NCI-H460 (cell line): ENCODE data around the gene FAT1. TPM values are rescaled to one million over a fixed set of nuclear protein-coding genes. Genes with fewer than 3 reads are reported as not detected.
A peak's percentile ranks its signal among the peaks of the same experiment; 100 is the strongest.

Experiments
- DNase-seq: peaks from one replicate; pipeline ENCODE4 v3.0.0-alpha.2; 2016; ENCODE audit warnings: low read depth; ENCODE audit errors: extremely low read depth
- total RNA-seq: library from RNA; depleted of rRNA; stranded (reverse); fragments of >200 nt; shearing (Covaris generic); gene quantifications from 2 replicates; pipeline ENCODE4 v1.2.3, GENCODE V29; 2014

The FAT1 gene
- total RNA-seq, 1 experiment from 2014 or later, result 83.1 TPM

DNA sequence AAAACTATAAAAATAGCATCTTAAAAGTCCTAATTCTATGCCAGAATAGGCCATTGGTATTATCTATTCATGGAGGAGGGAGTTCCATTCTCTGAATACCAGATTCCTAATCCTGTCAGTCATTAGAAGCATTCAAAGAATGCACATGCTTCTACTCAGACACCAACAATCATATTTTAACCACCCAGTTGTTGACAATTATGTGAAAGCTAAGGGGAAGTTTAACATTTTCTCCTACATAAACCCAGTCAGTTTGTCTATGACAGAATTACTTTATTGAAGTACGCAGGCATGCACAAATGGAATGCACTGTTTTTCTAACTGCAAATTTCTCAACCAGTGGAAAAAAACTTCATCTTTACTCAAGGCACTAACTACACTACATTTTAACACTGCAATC is 98.7 kb downstream of the FAT1 start:
- DNase-seq, result no peak

DNA sequence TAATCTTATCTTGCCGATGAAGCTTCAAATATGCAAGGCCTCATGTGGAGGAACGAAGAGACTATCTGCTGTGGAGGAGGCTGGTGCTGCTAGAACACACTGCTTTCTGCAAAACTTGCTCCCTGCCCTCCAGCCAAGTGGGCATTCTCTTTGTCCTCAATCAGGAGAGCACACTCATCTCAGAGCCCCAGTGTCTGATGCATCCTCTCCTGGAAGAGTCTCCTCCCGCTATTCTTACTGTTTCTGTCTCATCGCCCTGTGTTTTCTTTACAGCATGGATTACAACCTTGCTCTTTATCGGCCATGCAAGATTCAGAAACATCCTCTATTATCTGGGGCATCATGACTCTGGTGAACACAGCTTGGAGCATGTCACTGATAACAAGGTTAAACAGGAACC is 100.1 kb downstream of the FAT1 start:
- no peak for DNase-seq

DNA sequence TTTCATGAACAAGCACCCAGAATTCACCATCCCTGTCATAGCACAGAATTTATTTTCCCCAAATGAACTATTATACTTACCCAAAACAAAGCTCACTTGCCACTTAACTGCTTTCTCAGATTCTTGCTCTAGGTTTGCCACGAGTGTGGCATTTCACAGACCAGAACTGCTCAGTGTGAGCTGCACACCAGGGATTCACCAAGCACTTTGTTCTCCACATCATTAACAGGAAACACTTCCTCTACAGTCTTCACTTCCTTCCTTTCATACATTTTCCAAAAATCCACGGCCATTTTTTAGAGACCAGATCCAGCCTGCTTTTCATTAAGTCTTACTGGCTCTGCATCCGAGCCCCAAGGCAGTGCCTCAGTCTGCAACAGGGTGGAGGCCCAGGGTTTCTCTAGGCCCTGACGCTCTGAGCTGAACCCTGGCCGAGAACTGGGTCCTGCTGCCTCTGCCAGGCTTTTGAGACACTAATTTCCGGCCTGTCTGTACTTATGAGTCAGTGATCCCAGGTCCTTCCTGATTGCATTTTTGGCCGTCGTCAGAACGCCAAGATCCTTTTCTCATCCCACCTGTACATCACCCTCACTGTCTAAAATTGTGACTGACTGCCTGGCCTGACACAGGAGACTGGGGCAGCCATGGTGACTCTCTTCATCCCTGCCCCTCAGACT is 100.7 kb downstream of the FAT1 start:
- no peak for DNase-seq

DNA sequence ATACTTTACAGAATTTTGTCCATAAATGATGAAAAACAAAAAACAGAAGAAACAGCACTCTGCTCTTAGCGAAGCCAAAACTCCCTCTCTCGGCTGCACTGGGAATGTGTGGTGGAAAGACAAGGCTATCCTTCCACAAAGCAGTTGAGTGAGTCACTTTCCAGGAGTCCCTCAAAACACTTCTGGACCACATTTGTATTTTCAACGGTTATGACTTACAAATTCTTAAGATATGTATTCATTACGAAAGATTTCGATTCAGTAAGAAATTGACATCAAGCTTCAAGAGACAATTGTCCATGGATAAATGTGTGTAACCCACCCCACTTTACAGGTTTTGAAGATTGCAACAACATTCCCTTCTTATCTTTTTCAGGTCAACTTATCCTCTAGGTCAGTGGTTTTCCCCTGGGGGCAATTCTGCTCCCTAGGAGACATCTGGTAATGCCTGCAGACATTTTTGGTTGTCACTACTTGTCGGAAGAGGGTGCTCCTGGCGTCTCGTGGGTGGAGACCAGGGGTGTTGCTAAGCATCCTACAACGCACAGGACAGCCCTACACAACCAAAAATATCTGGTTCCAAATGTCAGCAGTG is 101.6 kb downstream of the FAT1 start:
- no peak for DNase-seq

DNA sequence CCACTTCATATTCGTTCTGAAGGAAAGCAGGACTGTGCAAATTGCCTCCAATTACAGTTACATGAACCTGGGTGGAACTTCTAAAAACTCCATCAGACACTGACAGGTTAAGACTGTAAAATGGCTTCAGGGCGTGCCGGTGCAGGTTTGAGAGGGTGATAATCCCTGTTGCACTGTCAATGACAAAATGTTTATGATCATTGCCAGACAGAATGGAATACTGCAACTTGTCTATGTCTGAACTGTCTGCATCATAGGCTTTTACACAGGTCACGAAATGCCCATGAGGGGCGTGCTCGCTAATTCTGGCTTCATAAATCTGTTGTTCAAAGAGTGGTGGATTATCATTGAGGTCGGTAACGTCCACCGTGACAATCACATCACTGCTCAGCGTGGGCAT is 104.6 kb downstream of the FAT1 start:
- DNase-seq, result no peak

DNA sequence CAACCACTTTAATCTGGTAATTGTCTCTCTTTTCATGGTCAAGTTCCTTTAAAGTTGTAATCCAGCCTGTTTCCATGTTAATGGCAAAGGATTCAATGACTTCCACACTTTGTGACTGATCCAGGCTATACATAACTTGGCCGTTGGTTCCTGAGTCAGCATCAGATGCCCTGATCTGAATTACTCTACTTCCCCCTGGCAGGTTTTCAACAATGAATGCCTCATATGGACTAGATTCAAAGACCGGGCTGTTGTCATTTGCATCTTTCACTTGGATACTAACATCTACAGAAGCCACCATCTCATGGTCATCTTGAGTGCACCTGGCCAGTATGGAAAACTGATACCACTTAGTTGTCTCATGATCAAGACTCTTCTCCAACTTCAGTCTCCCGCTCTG is 105.7 kb downstream of the FAT1 start:
- DNase-seq, result no peak

DNA sequence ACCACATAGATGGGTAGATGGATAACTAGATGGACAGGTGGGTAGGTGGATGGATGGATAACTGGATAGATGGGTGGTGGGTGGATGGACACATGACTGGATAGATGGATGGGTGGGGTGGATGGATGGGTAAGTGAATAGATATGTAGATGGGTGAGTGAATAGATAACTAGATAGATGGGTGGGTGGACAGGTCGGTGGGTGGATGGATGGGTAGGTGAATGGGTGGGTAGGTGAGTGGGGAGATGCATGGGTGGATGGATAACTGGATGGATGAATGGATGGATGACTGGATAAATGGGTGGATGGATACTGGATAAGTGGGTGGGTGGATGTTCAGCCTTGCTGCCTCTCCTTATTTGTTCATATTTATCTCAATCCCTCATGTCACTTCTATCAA is 116.2 kb downstream of the FAT1 start:
- no peak for DNase-seq

DNA sequence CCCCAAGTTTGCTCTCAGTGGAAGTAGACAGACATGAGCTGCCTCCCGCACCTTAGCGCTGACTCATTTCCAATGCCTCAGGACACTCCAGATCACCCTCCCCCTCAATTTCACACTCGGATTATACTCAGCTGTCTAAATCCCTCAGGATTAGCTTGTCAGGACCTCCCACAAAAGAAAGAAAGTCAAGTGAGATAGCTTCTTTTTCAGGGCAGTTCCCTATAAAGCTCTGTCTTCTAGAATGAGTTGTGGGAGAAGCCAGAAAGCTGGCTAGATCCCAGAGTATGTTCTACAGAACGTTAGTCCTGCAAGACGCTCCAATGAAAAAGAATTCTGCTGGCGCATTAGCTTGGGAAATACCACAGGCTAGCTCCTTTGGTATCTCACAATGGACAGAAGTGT is 117.1 kb downstream of the FAT1 start:
- DNase-seq, result peak; percentile 19

DNA sequence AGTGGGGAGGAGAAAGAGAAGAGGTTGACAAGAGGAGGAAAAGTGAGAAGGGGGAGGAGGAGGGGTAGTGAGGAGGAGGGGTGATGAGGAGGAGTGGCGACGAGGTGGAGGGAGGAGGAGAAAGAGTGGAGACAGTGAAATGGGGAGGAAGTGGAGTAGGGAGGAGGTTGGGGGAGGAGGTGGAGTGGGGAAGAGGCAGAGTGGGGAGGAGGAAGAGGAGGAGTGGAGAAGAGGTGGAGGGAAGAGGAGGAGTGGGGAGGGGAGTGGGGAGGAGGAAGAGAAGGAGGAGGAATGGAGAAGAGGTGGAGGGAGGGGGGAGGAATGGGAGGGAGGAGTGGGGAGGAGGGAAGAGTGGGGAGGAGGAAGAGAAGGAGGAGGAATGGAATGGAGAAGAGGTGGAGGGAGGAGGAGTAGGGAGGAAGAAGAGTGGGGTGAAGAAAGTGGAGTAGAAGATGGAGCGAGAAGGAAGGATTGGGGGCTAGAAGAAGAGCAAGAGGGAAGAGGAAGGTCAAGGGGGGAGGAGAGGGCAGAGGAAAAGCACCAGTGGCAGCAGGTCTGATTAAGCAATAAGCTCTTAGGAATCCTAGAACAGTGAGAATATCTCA is 118.3 kb downstream of the FAT1 start:
- DNase-seq, result no peak

DNA sequence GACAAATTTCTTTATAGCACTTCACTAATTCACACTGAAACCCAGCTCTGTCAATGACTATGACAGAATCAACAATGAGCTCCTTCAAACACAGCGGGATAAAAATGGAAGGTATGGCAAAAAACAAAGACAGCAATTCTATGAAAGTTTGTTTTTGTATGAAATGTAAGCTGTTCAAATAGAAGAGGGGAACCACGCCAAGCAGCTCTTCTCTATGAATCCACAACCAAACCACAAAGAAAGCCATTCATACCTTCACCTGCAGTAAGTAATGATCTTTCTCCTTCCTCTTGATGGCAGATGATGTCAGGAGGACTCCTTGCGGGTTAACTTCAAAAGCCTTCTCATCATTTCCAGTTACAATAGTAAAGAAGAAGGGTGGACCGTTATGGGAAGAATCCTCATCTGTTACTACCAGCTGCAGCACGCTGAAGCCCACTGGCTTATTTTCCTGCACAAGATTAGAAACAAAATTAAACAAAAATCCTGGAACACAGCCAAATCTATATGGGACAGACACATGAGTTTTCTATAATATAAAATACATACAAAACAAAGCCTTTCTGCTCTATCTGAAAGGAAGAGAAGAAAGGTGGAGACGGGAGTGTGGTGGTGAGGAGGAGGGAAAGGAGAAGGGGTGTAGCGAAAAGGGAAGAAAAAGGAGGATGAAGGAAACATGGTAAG is 119.4 kb downstream of the FAT1 start:
- DNase-seq, result no peak

DNA sequence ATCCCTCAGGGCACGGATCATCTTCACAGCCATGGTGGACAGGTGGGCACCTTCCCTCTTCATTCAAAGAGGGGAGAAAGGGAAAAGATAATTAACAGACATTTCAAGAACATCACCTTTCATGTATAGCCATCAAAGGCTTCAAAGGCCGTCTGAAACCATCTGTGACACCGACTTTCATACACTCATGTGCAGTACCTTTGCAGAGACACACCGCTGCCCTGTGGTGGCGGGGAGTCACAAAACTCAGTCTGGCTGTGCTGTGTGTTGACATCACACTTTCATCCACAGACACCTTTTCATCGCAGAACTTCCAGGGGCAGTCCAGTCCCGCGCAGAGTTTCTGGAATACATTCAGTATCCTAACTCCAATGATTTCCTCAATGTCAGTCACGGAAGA is 120.7 kb downstream of the FAT1 start:
- DNase-seq, result no peak

DNA sequence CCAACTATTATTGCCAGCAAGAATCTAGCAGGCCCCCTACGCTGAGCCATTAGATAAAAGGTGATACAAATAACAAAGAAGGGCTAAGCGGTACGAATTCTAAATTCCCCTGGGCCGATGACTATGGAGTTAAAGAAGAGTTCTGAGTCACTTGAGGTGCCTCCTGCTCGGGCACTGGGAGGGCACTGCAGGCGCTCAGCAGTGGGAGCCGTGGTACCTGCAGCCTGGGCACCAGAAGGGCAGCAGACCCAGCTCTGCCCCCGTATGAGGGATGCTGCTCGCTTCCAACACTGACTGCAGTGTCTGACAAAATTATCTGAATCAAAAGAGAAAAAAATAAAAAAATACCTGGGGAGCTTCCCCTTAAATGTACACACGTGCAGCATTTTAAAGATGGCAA is 124.2 kb downstream of the FAT1 start:
- DNase-seq, result no peak

DNA sequence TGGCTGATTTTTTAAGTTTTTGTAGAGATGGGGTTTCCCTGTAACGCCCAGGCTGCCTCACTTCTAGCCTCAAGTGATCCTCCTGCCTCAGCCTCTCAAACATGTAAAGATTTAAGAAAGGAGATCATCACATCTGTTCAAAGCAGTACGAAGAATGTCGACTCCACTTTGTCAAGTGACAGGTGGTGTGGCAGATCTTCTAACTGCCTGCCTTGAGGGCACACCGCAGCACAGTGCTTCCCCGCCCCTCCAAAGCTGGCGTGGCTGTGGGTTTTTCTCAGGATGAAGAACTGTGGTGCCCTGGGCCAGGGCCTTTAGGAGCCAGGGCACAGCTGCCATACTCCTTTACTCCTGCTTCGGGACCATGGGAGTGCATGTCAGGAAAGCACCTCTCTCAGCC is 125.0 kb downstream of the FAT1 start:
- DNase-seq, result no peak

DNA sequence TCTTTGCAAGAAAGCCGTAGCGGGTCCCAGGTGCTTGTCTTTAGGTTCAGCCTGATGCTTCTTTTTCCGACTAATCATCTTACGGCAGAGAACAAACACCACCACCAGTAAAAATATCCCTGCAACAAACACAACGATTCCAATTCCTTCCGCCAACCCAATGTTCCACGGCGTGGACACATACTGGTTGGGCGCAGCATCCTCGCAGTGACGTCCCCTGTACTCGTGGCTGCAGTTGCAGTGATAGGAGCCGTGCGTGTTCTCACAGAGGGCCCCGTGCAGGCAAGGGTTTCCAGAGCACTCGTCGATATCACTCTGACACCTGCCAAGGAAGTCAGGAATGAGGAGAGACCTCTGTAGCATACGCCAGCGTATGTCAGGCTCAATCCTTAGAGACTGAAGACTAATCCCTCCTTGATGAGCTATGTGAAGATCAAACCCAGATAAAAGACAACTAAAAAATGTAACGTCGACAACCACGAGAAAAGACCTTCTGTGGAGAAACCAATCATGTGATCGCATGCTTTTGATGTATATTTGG is 126.7 kb downstream of the FAT1 start:
- no peak for DNase-seq

DNA sequence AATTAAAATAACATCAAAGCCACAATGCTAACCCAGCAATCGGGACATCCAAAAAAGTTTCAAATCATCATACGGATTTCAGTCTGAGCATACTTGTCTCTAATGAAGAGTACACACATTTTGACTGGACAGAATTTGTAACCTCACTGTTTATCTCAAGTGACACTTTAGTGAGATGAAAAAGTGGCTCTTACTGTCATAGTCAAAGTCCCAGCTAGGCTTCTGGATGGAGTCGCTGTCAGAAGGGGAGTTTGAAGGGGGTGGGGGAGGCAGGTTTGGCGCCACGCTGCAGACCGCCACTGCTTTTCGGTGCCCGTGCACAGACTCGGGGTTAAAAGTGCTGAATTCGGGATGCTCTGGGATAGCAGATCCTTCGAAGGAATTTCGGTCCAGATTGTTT is 127.3 kb downstream of the FAT1 start:
- DNase-seq, result no peak

DNA sequence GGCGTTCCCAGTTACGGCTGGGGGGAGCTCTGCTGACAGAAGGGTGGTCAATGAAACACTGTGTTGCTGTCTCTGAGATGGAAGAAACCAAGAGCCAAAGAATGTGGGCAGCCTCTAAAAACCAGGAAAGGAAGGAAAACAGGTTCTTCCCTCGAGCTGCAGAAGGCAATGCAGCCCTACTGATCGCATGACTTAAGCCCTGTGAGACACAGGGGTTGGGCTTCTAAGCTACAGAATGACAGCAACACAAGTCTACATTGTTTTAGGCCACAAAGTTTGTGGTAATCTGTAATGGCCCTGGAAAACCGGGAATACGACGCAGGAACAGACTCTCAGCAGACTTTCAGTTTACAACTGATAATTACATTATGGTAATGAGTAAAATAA is 130.1 kb downstream of the FAT1 start:
- no peak for DNase-seq

DNA sequence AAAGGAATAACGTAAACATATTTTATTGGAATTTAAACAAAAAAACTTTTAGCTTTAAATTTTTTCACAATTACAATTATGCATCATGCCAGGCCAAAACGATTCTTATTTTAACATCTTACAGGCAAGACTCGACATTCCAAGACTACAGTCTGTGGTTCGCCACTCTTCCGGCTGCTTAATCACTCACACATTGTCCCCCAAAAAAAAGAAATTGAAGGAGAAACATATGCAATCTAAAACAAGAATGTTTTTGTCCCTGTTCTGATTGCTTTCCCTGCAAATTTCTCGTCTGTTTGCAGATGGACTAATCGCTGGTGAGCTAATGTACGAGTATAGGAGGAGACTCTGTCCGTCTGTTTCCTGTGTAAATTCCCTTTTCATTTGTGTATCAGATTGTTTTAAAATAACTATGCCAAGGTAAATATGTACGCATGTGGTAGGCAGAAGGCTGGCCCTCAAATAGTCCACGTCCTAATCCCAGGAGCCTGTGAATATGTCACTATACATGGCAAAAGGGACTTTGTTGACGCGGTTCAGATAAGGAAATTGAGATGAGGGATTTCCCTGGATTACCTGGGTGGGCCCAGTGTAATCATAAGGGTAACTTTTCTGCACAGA is 130.6 kb downstream of the FAT1 start:
- no peak for DNase-seq

DNA sequence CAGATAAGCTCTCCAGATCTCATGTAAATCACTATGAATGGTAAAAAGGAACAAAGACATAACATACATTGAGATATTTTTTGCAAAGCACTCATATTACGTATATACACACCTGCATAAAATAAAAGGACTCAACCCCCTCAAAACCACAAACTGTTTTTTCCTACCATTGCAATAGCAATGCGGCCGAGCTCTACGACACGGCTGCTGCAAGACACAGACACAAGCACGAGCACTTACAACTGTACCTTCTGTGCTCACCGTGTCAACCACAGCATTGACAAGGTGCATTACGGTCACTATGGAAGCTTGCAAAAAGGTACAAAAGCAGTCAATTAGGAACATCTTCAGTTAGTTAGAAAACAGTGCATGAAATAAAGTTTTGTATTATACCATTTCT is 131.2 kb downstream of the FAT1 start:
- DNase-seq, result no peak

DNA sequence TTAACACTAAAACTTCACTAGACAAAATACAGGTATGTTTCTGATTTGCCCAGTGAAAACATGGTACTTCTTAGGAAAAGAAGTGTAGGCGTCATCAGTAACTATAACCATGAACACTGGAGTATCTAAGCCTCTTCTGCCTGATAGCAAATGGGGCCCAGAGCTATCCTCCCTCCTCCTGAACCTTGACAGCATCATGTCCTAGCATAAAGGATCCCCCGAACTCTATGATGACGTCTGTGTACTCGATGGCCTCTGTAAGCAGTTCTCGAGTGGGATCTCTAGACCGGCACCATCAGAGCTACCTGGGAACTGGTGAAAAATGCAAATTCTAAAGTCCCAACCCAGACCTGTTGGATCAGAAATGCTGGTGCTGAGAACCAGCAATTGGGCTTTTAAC is 132.0 kb downstream of the FAT1 start:
- no peak for DNase-seq

DNA sequence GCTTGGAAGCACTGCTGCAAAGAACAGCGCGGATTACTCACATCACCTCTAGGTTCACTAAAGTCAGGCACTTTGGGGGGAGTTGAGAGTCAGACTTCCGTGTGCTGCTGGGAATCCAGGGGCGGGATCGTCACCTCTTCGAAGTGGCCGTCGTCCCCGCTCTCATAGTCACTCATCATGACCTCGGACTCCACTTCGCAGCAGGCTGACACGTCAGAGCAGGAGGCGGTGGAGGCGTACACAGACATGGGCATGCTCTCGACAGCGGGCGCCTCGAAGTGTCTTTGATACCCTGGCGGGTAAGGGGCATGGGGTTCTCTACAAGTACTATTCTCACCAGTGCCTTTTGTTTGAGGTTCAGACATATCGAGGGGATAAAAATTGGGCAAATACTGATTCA is 135.2 kb downstream of the FAT1 start:
- DNase-seq, result no peak

DNA sequence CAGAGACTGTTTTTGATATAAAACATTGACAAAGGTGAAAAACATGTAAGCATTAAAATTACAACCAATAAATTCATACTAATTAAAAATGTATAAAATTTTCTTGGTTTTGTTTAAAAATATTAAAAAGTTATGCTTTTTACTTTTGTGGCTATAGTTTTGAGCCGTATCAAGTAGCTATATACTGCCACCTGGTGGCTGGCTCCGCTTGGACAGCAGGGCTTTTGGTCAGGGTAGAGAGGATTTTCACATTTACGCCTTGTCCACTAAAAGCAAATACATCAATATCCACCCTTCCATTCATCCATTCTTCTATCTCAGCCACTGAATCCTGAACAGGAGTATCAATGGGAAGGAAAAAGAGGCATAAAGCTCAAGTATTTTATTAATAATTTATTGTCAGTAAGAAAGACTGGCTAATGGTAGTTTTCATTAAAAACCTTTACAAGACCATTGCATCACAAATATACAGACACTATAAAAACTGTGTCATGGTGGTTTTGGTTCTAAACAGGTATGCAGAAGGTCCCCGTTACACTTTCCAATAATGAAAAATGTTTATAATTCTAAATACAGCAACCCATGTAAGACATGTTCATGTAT is 136.1 kb downstream of the FAT1 start:
- peak; percentile 36 for DNase-seq
